ENCODE results near the gene PHACTR3.
"Not testable (repeated sequence)": the region's sequence is repeated elsewhere in the genome, so short reads cannot be mapped to it uniquely, and the experiment has no call there.

The PHACTR3 gene

DNA sequence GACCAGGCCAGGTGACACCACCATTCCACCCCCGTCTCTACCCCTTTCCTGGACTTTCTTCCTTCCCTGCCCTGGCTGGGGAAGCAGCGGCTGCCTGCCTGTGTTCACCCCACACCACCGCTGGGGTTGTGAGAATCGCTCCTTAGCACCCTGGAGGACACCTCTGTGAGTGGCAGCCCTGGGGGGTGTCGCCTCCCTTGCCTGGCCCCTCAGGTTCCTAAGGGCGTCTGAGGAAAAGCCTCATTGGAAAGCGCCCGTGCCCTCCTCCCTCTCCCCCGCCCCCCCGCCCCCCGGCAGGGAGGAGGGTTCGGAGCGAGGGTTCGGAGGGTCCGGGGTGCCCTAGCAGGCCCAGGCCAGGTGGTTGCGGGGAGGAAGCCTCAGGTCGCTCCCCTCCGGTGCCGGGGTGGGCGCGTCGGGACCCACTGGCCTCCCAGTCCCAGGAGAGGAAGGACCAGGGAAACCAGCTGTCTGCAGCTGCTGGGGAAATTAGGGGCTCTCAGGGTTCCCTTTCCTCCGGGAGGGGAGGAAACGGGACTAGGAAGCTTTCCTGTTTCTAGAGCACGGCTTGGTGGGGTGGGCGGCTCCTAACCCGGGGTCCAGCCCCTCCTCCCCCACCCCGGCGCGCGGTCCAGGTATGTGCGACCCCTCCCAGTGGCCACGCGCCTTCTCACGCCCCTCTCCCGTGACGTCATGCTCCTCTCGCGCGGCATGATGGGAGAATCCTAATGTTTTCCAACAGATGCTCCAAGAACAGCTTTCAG lies at the start of gene PHACTR3:
TSS of gene PHACTR3 (plus strand) at position 760 of the 761 bp plus-strand sequence. CDS start 475 bp downstream, outside the sequence.
- DNase-seq (ENCODE audit: low read depth), result no peak

DNA sequence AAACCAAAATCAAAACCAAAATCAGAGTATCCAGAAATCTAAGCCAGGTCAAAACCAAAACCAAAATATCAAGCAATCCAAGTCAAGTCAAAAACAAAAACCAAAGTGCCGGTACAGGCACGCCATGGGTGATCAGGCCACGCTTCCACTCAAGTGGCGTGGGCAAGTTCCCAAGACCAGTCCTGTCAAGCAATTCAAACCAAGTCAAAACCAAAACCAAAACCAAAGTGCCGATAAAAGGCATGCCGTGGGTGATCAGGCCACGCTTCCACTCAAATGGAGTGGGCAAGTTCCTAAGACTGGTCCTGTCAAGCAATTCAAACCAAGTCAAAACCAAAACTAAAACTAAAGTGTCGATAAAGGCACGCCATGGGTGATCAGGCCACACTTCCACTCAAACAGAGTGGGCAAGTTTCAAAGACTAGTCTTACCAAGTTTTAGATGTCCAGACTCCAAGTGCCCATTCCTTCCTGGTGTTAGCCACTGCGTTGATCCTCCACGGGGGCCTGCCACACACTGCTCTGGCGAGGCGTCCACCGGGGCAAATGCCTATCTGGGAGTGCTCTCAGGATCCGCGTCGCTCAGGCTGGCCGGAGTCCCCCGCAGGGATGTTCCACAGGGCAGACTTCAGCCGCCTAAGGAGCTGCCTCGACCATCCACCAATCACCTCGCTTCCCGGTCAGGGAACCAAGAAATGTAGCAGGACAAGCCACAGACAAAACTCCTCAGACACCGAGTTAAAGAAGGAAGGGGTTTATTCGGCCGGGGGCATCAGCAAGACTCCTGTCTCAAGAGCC lies 46.4 kb upstream of the PHACTR3 start:
- DNase-seq (ENCODE audit: low read depth), result not testable (repeated sequence)

DNA sequence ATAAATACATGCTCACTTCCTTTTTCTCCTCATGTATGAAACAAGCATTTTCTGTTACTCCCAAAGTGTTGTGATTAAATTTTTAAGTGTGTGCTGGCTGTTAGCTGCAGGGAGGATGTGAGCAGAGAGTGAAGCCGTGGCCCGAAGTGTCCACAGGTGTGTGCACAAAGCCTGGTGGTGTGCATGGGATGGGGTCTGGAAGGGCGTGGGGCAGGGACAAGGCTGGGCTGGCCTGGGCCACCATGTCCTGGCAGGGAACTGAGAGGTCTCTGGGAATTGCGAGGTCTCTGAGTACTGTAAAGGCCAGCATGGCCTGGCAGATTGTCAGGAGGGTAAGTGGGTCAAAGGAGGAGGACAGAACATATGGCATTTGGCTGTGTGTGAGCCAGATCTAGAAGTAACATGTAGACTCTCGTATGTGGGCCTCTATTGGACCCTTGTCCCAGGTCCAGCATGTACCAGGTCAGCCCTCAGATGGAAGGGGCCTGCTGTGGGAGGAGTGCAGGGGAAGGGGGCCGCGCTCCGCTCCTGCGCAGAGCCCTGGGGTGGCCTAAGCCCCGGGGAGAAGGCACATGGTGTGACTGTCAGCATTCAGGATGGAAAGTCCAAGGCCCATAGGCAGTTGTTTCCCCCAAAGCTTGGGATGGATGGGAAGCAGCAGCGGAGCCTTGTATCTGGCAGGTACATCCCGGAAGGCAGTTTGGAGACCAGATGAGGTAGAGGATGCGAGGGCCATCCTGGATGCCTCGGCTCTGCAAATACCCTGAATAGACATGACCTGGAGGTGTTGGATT lies 45.1 kb upstream of the PHACTR3 start:
- no peak for DNase-seq (ENCODE audit: low read depth)

DNA sequence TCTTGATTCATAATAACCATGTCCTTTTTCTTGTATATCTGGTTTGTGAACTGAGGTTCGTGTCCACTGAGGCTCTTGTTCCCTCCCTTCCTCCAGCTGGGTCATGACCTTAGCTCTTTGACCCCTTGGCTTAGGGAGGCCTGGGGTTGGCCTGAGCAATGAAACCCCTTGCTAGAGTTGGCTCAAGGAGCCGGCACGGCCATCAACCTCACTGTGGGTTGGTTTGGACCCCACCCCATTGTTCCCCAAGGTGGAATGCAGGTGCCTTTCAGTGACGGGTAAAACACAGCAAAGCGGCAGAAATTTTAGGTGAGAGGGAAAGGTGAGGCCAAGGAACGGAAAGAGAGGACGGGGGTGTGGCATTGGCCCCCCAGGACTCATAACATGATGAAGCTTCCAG lies 44.5 kb upstream of the PHACTR3 start:
- DNase-seq (ENCODE audit: low read depth), result no peak

DNA sequence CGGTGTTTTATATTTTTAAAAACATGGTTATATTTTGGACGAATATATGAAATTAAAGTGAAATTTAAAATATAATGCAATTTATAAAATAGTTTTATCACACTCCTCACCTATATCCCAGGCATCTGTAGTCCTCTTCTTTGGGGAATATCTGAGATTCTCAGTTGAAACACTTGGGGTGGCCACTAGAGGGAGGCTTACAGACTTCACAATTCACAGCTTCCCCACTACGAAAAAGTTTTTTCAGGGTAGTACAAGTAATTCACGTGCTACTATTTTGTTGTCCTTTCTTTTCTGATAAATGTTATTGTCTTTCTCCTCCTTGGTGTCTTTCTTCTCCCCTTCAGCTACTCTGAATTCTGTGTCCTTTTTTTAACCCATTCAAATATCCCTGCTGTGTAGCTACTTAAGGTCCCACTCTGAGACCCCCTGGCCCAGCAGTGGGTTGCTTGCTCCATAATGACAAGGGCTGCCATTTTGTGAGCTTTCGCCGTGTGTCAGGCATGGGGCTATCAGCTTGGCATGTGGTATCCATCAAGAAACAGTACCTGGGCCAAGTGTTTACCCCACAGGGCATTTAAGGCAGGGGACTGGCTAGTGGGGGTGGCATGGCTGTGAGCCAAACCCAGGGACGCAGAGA lies 43.6 kb upstream of the PHACTR3 start:
- no peak for DNase-seq (ENCODE audit: low read depth)

DNA sequence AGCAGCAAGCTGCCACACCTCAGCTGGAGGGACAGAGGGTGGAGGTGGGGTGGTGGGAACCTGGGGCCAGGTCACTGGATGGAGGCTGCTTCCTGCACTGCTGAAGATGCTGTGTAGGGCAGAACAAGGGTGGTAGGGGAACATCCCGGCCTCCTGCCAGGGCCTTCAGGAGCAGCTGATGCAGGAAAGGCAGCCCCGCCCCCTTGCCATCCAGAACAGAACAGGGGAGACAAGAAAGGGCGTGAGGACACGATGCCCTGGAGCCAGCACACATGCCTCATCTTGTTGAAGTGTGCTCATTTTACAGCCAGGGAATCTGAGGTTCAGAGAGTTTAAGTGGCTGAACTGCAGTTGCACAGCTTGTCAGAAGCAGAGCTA lies 43.1 kb upstream of the PHACTR3 start:
- no peak for DNase-seq (ENCODE audit: low read depth)

DNA sequence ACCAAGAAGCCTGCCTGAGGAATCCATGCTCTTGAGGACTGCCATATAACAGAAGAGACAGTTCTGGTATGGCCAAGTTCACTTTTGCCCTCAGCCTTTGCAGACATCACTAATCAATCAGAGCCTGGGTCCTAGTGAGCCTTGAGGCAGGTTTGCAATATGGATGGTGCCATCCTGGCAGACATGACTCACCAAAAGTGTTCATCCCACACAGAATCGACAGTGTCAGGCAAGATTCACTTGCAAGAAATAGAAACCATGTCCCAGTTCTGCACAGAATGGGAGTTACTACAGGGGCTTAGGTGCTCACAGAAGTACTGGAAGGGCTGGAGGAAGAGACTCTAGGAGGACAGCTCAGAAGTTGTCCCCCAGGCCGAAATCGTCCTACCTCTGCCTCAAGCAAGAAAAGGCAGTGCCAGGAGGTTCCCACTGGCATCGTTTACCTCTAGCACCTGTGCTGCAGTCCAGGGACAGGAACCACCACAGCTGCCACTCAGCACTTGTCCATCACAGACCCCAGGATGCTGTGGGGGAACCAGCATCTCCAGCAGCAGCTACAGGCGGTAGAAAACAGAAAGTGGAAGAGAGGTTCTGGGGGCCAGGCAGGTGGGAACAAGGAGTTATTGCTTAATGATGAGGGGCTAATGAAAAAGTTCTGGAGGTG lies 42.6 kb upstream of the PHACTR3 start:
- no peak for DNase-seq (ENCODE audit: low read depth)

DNA sequence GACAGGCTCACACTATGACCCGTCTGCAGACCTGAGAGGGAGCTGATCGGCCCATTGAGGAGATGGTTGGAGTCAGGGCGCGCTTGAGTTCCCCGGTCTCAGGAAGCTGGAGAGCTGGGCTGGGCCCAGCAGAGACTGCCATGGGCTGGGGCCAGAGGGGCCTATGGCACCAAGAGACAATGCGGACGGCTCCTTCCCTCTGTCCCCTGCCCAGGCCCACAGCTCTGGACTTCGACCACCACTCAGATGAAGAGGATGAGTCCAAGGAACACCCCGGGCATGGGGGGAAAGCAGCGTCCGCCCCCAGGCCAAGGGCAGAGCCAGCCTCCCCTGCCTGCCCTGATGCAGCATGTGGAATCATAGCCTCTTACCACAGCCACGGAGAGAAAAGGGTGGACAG lies 40.2 kb upstream of the PHACTR3 start:
- no peak for DNase-seq (ENCODE audit: low read depth)

DNA sequence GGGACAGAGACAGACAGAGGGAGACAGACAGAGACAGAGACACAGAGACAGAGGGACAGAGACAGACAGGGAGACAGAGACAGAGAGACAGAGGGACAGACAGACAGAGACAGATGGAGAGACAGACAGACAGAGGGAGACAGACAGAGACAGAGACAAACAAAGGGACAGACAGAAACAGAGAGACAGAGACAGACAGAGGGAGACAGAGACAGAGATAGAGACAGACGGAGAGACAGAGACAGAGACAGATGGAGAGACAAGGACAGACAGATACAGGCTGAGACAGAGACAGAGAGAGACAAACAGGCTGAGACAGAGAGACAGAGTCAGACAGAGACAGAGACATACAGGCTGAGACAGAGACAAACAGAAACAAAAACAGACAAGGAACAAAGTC lies 39.4 kb upstream of the PHACTR3 start:
- DNase-seq (ENCODE audit: low read depth), result no peak

DNA sequence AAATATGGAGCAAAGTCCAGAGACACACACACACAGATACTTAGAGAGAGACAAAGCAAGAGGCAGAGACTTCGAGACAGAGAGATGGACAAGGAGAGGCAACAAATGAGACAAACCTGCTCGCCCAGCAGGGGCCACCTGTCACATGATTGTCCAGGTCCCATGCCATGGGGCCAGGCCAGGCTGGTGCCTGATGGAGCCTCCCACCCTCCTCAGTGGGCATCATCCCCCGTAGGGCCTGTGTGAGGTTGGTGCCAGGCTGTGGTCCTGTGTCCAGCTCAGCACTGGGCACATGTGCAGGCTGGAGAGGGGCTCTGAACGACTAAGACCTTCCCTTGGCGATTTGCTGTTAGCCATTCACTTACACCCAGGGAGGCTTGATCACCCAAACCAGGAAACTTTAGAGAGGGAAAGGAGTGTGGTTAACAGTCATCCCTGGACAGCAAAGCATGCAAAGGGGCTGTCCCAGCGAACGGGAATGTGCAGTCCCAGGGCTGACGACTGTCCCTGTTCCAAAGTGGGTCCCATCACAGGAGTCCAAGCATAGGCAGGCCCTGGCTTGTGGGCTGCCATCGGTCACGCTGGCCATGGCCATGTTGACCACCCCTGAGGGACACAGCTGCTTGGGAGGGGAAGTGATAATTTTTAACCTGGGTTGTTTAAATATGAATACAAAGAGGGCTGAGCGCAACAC lies 38.4 kb upstream of the PHACTR3 start:
- no peak for DNase-seq (ENCODE audit: low read depth)

DNA sequence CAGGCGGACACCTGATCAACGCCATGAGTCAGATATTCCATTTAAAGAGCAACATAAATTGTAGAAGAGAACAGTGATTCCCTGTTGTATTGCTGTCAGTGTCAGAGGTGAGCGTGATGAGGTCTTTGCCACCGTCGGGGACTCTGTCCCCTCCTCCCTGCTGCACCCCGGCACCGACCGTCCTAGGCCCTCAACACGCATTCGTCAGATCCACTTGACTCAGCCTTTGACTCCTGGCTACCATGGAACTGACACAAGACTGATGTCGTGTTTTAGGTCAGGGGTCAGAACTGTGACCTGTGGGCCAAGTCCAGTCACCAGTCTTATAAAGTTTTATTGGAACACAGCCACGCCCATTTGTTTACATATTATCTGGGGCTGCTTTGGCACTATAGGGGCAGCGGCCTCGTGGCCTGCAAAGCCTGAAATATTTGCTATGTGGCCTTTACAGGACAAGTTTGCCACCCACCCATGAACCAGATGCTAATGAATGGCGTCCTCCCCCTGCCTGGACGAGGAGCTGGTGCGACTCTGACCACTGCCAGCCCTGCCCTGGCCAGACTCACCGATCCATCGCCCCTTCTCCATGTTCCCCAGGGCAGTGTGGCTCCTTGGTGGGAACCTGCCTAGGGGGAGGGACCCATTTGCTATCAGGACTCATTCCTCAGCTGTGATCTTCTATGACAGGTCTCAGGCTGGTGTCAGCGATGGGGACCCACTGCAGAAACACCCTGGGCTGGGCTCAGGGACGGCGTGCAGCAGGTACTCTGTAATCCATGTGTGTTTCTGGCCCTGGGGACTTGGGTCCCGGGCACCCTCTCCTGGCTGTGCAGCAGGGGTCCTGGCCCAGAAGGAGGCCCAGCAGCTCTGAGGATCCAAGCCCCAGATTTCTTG lies 37.5 kb upstream of the PHACTR3 start:
- DNase-seq (ENCODE audit: low read depth), result no peak

DNA sequence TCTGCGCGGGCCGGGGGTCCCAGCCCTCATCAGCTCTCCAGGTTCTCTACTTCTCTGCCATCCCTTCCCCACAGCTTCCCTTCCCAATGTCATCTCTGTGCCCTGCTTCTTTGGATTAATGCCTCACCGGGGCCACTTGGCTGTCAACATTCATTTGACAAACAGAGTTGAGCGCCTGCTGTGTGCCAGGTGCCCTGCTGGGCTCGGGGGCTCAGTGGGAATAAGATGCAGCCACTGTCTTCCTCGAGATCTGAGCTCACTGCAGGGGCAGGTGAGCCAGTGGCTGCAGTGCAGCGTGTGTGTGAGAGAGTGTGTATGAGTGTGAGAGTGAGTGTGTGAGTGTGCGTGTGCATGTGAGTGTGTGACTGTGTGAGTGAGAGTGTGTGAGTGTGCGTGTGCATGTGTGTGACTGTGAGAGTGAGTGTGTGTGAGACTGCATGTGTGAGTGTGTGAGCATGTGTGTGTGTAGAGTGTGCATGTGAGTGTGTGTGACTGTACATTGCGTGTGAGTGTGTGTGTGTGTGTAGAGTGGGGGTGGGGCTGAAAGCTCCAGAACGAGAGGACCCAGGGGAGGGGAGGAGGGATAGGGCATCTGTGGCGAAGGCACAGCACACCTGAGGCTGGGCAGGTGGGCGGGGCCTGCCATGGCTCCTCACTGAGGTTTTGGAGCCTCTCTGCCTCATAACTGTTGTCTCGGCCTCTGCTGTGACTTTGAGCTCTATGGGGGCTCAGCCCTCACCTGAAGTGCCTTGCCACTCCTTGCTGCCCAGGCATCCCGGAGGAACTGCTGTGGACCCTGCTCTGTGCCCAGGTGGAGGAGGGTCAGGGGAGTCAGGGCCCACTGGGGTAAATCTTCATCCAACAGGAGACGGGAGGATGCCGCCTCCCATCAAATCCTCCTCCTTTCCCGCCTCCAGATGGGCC lies 36.5 kb upstream of the PHACTR3 start:
- DNase-seq (ENCODE audit: low read depth), result no peak

DNA sequence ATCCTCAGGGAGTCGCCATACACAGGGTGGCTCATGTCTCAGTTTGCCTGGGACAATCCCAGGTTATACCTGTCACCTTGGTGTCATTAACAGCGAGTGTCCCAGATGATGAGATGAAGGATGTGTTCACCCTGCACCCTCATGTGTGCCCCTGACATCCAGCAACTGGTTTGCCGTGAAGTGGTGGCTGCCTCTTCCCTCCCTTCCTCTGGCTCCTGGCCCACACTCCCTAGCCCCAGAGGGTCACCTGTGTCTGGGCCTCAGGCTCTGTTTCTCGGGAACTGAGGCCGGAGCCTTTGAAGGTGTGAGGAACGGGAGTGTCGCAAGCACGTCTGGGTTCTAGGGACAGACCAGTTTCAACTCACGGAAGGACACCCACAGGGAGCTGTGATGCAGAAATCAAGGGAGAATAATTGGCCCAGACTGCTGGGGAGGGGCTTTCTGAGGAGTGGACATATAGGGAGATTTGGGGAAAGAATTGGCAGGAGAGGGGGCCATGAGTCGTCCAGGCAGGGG lies 35.8 kb upstream of the PHACTR3 start:
- no peak for DNase-seq (ENCODE audit: low read depth)

DNA sequence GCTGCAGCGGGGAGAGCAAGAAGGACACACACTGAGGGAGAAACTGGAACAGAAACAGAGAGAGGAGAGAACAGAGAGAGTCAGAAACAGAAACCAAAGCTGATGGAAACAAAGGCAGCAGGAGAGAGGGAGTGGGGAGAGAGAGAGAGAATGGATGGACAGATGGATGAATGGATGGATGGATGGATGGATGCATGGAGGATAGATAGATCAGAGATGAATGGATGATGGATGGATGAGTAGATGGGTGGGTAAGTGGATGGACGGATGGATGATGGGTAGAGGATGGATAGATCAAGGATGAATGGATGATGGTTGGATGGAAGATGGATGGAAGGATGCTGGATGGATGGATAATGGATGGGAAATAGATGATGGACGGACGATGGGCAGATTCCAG lies 35.0 kb upstream of the PHACTR3 start:
- no peak for DNase-seq (ENCODE audit: low read depth)

DNA sequence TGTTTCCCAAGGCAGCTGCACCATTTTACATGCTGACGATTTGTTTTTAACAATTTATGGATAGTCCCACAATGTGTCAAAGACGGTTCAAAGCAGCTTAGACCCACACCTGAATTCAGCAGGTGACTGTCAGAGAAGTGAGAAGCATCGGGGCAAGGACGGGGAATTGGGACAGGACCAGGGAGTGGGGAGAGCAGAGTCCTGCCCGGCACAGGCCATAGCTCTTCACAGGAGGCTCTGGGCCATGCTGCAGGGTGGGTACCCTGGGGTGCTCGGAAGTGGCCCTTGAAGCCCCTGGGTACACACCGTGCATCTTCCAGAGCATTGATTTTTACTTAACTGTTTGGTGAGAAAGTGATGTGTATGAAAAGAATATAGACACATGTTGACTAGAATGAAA lies 33.2 kb upstream of the PHACTR3 start:
- DNase-seq (ENCODE audit: low read depth), result no peak

DNA sequence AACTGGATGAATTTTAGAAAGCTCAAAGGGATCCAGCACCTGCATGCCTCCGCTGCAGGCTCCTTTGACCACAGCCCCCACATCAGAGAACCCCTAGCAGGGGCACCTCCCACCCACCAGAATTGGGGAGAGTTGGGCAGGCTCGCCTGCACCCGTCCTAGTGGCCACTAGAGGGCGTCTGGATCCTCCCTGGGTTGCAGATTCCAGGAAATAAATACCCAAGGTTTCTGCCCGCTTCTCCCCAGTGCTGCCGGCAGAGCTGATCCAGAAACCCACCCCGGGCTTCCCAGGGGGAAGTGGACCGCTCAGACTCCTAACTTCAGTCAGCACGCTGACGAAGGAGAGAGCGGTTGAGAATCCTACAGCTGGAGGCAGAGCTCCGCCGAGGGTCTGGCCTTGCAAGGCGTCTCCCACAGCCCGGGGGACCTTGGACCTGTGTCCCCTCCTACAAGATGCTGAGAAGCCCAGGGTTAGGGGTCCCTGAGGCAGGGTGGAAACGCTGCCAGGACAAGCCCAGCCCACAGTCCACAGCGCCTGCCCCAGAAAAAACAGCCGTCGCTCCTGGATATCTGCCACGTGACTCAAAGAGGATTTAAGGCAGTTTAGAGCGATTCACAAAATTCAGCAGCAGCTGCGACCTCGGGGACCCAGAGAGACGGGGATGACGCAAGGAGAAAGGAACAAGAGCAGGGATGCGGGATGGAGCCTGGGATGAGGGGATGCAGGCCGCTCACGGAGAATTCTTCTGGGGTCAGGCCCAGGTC lies 32.6 kb upstream of the PHACTR3 start:
- DNase-seq (ENCODE audit: low read depth), result peak; percentile 30

DNA sequence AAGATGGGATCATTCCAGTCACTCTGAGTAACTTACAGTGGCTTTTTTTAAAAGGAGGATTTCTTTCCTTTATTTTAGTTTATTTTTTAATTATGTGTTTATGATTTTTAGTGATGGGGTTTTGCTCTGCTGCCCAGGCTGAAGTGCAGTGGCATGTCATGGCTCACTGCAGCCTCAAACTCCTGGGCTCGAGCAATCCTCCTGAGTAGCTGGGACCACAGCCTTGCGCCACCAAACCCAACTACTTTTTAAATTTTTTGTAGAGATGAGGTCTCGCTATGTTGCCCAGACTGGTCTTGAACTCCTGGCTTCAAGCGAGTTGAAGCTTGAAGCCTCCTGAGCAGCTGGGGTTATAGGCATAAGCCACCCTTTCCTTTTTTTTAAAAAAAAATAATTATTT lies 31.8 kb upstream of the PHACTR3 start:
- DNase-seq (ENCODE audit: low read depth), result no peak

DNA sequence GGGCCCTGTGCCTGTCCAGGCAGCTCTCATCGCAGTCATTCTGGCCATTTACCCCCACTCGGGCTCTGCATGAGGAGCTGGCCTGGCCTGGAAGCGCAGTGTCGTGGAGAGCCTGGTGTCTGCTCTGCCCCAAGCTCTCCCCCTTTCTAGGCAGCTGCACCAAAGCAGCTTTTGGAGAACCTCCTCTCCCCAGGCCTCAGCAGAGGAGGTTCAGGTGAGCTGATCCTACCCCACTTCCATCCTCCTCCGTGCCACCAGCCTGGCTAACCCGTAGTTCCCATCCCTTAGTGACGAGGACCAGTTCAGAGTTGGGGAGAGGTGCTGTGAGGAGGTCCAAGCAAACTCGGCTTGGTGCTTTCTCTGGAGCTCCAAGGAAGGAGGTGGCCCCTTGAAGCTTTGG lies 30.5 kb upstream of the PHACTR3 start:
- DNase-seq (ENCODE audit: low read depth), result no peak

Data from stimulated activated CD8-positive, alpha-beta memory T cell treated with anti-CD3 and anti-CD28 coated beads, Interleukin-7, amount 100 ng/mL, for 24 hours (primary cell).